T-helper 1 cell treated with Interleukin-12 subunit alpha and Interleukin-12 subunit beta and Interleukin-4 antibody, amounts not matched to agents 30 ng/mL and 1 ng/mL, for 36 hours (primary cell): Measurements from ENCODE around the gene HSD17B14. TPM values are rescaled to one million over a fixed set of nuclear protein-coding genes. Genes with fewer than 3 reads are reported as not detected.

ENCODE experiments used
- intact Hi-C: fragments of 100-400 bp; cut with micrococcal nuclease; formaldehyde crosslinking; loops from one replicate; pipeline ENCODE4 v1.15.1; 2024
- total RNA-seq: library from RNA; stranded (reverse); gene quantifications from 2 replicates; pipeline ENCODE4 v1.2.3, GENCODE V29; 2022

Gene HSD17B14
- total RNA-seq, 1 donor from 2014 or later, result 1.3 TPM

GRCh38 chr19:48802623-48803022 lies 33.7 kb downstream of the HSD17B14 start:
- intact Hi-C loops, result no loop called here

- intact Hi-C loops, result no loop called here
Measured at GRCh38 chr19:48799358-48800300, 36.7 kb downstream of the HSD17B14 start.

- intact Hi-C loops, result no loop called here
Measured at GRCh38 chr19:48798937-48799336, 37.4 kb downstream of the HSD17B14 start.

GRCh38 chr19:48797103-48797502 lies 39.2 kb downstream of the HSD17B14 start:
- intact Hi-C loops, result no loop called here

- intact Hi-C loops, result no loop called here
Measured at GRCh38 chr19:48796298-48797083, 39.8 kb downstream of the HSD17B14 start.

- intact Hi-C loops, result loop anchor here (1.0 to 2.0 kb wide), 9 partner anchors 11 to 176 kb away; partner anchors contain the start of genes CA11, FTL, IZUMO1 and PPP1R15A
Measured at GRCh38 chr19:48795685-48796070, 40.6 kb downstream of the HSD17B14 start.

- intact Hi-C loops, result loop anchor here (1.0 to 2.0 kb wide), 9 partner anchors 11 to 176 kb away; partner anchors contain the start of genes CA11, FTL, IZUMO1 and PPP1R15A
Measured at GRCh38 chr19:48795055-48795684, 41.1 kb downstream of the HSD17B14 start.

GRCh38 chr19:48794291-48794690 lies 42.0 kb downstream of the HSD17B14 start:
- intact Hi-C loops, result loop anchor here (2.0 kb wide), 2 partner anchors 47 to 147 kb away; partner anchors contain the start of genes CA11 and IZUMO1

GRCh38 chr19:48793271-48793670 lies 43.0 kb downstream of the HSD17B14 start:
- intact Hi-C loops, result no loop called here

- intact Hi-C loops, result loop anchor here (10.0 kb wide), 1 partner anchor 417 kb away; no protein-coding TSS in a partner anchor
Measured at GRCh38 chr19:48787331-48787730, 49.0 kb downstream of the HSD17B14 start.

- intact Hi-C loops, result loop anchor here (10.0 kb wide), 1 partner anchor 418 kb away; no protein-coding TSS in a partner anchor
Measured at GRCh38 chr19:48786422-48786821, 49.9 kb downstream of the HSD17B14 start.

- intact Hi-C loops, result loop anchor here (10.0 kb wide), 1 partner anchor 420 kb away; no protein-coding TSS in a partner anchor
Measured at GRCh38 chr19:48784527-48784926, 51.8 kb downstream of the HSD17B14 start.

GRCh38 chr19:48780631-48781391 lies 55.5 kb downstream of the HSD17B14 start:
- intact Hi-C loops, result loop anchor here (10.0 kb wide), 1 partner anchor 424 kb away; no protein-coding TSS in a partner anchor

GRCh38 chr19:48779636-48780035 lies 56.7 kb downstream of the HSD17B14 start:
- intact Hi-C loops, result loop anchor here (10.0 kb wide), 1 partner anchor 425 kb away; no protein-coding TSS in a partner anchor

GRCh38 chr19:48777720-48778119 lies 58.6 kb downstream of the HSD17B14 start:
- intact Hi-C loops, result no loop called here

GRCh38 chr19:48777139-48777538 lies 59.2 kb downstream of the HSD17B14 start:
- intact Hi-C loops, result no loop called here

GRCh38 chr19:48772503-48772953 lies 63.8 kb downstream of the HSD17B14 start:
- intact Hi-C loops, result no loop called here

GRCh38 chr19:48770734-48771472 lies 65.4 kb downstream of the HSD17B14 start:
- intact Hi-C loops, result no loop called here

- intact Hi-C loops, result no loop called here
Measured at GRCh38 chr19:48770266-48770665, 66.0 kb downstream of the HSD17B14 start.
